Cardiac fibroblast (primary cell): ENCODE measurements around the gene TMEM114.

ENCODE experiments used
- DNase-seq, 2 donors: peaks; one replicate each; pipeline versions ENCODE4 v3.0.0 to v3.0.0-alpha.2; 2010; ENCODE audit warnings: low read depth in 2 of 2
- H3K4me3 ChIP-seq, 2 donors: replicated peaks in 1 of 2; 1 replicate in 1 of 2; 2 replicates in 1 of 2; pipeline ENCODE4 v1.5.1; 2011; ENCODE audit warnings: low read depth in 2 of 2, low read length in 2 of 2, mild to moderate bottlenecking in 2 of 2, moderate library complexity in 1 of 2
- TF ChIP-seq, protein P1 (sequence below): IDR thresholded peaks from one replicate; pipeline ENCODE4 v1.5.1; 2011; ENCODE audit warnings: low read depth, mild to moderate bottlenecking, low read length, inconsistent platforms

The TMEM114 gene

GRCh38 chr16:8611886-8612600, 21.7 kb upstream of the TMEM114 start:
- TF ChIP-seq, protein P1, sequence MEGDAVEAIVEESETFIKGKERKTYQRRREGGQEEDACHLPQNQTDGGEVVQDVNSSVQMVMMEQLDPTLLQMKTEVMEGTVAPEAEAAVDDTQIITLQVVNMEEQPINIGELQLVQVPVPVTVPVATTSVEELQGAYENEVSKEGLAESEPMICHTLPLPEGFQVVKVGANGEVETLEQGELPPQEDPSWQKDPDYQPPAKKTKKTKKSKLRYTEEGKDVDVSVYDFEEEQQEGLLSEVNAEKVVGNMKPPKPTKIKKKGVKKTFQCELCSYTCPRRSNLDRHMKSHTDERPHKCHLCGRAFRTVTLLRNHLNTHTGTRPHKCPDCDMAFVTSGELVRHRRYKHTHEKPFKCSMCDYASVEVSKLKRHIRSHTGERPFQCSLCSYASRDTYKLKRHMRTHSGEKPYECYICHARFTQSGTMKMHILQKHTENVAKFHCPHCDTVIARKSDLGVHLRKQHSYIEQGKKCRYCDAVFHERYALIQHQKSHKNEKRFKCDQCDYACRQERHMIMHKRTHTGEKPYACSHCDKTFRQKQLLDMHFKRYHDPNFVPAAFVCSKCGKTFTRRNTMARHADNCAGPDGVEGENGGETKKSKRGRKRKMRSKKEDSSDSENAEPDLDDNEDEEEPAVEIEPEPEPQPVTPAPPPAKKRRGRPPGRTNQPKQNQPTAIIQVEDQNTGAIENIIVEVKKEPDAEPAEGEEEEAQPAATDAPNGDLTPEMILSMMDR = no peak
- DNase-seq = peak; percentile 12 to 58
- H3K4me3 ChIP-seq = no peak overlapping the region

DNA sequence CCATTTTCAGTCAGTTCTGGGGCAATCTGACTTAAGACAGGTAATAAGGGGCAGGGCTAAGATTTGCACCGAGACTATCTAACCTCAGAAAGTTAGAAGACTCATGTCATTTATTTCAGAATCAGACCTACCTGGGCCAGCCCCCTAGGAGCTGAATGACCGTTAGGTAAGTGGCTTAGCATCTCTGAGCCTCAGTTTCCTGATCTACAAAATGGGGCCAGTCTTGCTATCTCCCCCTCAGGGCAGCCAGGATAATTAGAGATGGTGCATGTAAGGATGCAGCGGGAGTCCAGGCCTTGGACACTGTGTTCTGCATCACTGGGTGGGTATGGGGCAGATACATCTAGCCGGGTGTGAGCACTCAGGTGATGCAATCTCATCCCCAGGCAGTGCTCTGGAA, 20.8 kb upstream of the TMEM114 start:
- no peak overlapping the region for H3K4me3 ChIP-seq
- TF ChIP-seq, protein P1 = no peak
- no peak for DNase-seq

GRCh38 chr16:8607214-8607613, 16.9 kb upstream of the TMEM114 start:
- DNase-seq = no peak
- H3K4me3 ChIP-seq = no peak overlapping the region
- TF ChIP-seq, protein P1 = no peak

GRCh38 chr16:8605554-8605953, 15.2 kb upstream of the TMEM114 start:
- DNase-seq = no peak
- TF ChIP-seq, protein P1 = no peak
- no peak overlapping the region for H3K4me3 ChIP-seq

DNA sequence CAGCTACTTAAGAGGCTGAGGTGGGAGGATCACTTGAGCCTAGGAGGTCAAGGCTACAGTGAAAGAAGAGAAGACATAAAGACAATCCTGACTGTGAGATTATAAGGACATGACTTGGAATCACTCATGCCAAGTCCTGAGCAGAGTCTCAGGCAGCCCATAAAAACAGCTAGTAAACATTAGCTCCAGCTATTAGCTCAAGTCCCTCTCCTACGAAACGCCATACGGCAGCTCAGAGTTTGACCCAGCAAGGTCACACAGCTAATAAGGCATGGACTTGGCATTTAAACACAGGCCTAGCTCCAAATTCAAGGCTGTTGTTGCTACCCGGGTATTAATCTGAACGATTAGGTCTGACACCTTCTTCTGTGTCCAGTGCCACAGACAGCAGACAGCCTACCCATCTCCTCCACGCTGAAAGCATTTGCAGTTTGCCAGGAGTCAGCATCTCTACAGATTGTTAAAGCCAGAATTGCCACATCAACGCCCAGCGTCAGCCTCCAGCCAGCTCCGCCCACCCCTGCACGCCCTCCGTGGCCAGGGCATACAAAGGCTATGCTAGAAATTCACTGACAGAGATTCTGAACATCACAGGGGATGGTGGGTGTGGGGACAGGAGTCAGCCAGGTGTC, 9.9 kb upstream of the TMEM114 start:
- no peak for DNase-seq
- H3K4me3 ChIP-seq = no peak overlapping the region
- TF ChIP-seq, protein P1 = no peak

GRCh38 chr16:8596581-8596980, 6.3 kb upstream of the TMEM114 start:
- TF ChIP-seq, protein P1 = no peak
- H3K4me3 ChIP-seq = no peak overlapping the region

More at GRCh38 chr16:8596581-8596980, 6.3 kb upstream of the TMEM114 start:
- DNase-seq = no peak
